K562 (cell line): ENCODE data around the gene AFF1. TPM values are rescaled to one million over a fixed set of nuclear protein-coding genes. Genes with fewer than 3 reads are reported as not detected.
A peak's percentile ranks its signal among the peaks of the same experiment; 100 is the strongest.

Experiments
- BRD4 ChIP-seq: fragments of 200-600 bp; sonication (generic); IDR thresholded peaks from 2 replicates; pipeline ENCODE4 v1.6.1; 2017; ENCODE audit warnings: inconsistent platforms
- EZH2 ChIP-seq: IDR thresholded peaks from 2 replicates; pipeline ENCODE4 v1.6.1; 2012; ENCODE audit warnings: low read depth, mild to moderate bottlenecking, inconsistent platforms, low read length, borderline replicate concordance
- GABPA ChIP-seq: fragments of 200-800 bp; sonication (Bioruptor generic); conservative IDR thresholded peaks from 2 replicates; pipeline ENCODE4 v1.6.1; 2016; ENCODE audit warnings: low read depth, missing genetic modification characterization, missing compliant biosample characterization
- GABPB1 ChIP-seq: sonication (generic); formaldehyde crosslinking; IDR thresholded peaks from 2 replicates; pipeline ENCODE4 v1.8.0; 2022; ENCODE audit warnings: mild to moderate bottlenecking, missing genetic modification reagents
- GATA2 ChIP-seq: sonication (generic); formaldehyde crosslinking; IDR thresholded peaks from 2 replicates; pipeline ENCODE4 v1.4.0; 2020; ENCODE audit warnings: mild to moderate bottlenecking, missing genetic modification reagents
- MTA2 ChIP-seq: fragments of 450-650 bp; IDR thresholded peaks from 2 replicates; pipeline ENCODE4 v1.6.1; 2016; ENCODE audit warnings: low read depth
- NONO ChIP-seq, 2 experiments: fragments of 200-400 bp in 1 of 2; fragments of 450-650 bp in 1 of 2; formaldehyde crosslinking in 1 of 2; IDR thresholded peaks; 2 replicates each; pipeline ENCODE4 v1.6.1; 2017; ENCODE audit warnings: low read depth in 2 of 2, mild to moderate bottlenecking in 2 of 2, moderate library complexity in 2 of 2, low read length in 1 of 2
- PPARD ChIP-seq: fragments of 250-450 bp; sonication (Bioruptor Pico); IDR thresholded peaks from 2 replicates; pipeline ENCODE4 v1.8.0; 2022; ENCODE audit warnings: inconsistent platforms, mild to moderate bottlenecking, moderate library complexity
- SMC3 ChIP-seq: conservative IDR thresholded peaks from 2 replicates; pipeline ENCODE4 v1.6.1; 2011; ENCODE audit warnings: low read depth, low read length, improper control_type of control experiment; ENCODE audit not compliant: insufficient read depth
- TGIF2 ChIP-seq: sonication (generic); formaldehyde crosslinking; IDR thresholded peaks from 2 replicates; pipeline ENCODE4 v1.8.1; 2022; ENCODE audit warnings: mild to moderate bottlenecking, missing genetic modification reagents, moderate library complexity
- ZBED1 ChIP-seq: IDR thresholded peaks from 2 replicates; pipeline ENCODE4 v1.6.1; 2014
- ZEB2 ChIP-seq: fragments of 450-650 bp; IDR thresholded peaks from 2 replicates; pipeline ENCODE4 v1.6.1; 2016
- ZNF444 ChIP-seq: fragments of 250-450 bp; sonication (Bioruptor Pico); IDR thresholded peaks from 2 replicates; pipeline ENCODE4 v1.4.0; 2020; ENCODE audit warnings: mild to moderate bottlenecking, moderate library complexity
- polyA plus RNA-seq, 8 experiments: library from polyadenylated mRNA; depleted of rRNA in 4 of 8; stranded (reverse) in 5 of 8; unstranded in 3 of 8; fragments of >200 nt; fragmentation: Nextera tagmentation in 2 of 8; fragmentation: Illumina TruSeq in 1 of 8; extraction: Ambion mirVana in 2 of 8; extraction: Trizol in 1 of 8; gene quantifications; 2 replicates each; pipeline versions ENCODE4 v1.2.1 to v1.2.3, GENCODE V29; 2011 to 2014; ENCODE audit warnings: inconsistent platforms in 1 of 8, missing spikeins in 1 of 8
- total RNA-seq, 7 experiments: library from RNA; depleted of rRNA in 6 of 7; stranded (reverse); fragments of >200 nt in 6 of 7; fragmentation: Illumina TruSeq in 2 of 7; extraction: Trizol in 2 of 7; gene quantifications; 2 replicates each; pipeline versions ENCODE4 v1.2.1 to v1.2.3, GENCODE V29; 2011 to 2021; ENCODE audit warnings: low replicate concordance in 1 of 7
- TF ChIP-seq, protein P1 (sequence below), 2 experiments: fragments of 450-650 bp; IDR thresholded peaks; 2 replicates each; pipeline ENCODE4 v1.6.1; 2016
- TF ChIP-seq, protein P2 (sequence below): IDR thresholded peaks from 2 replicates; pipeline ENCODE4 v1.6.1; 2016; ENCODE audit warnings: missing genetic modification characterization, missing compliant biosample characterization
- TF ChIP-seq, protein P3 (sequence below): fragments of 450-650 bp; formaldehyde crosslinking; conservative IDR thresholded peaks from 2 replicates; pipeline ENCODE4 v1.4.0; 2022; ENCODE audit warnings: mild to moderate bottlenecking, missing genetic modification characterization
- TF ChIP-seq, protein P4 (sequence below): fragments of 450-650 bp; formaldehyde crosslinking; IDR thresholded peaks from 2 replicates; pipeline ENCODE4 v1.4.0; 2020; ENCODE audit warnings: mild to moderate bottlenecking, moderate library complexity
- TF ChIP-seq, protein P5 (sequence below), 2 experiments: fragments of 450-650 bp; IDR thresholded peaks; 2 replicates each; pipeline ENCODE4 v1.6.1; 2018; ENCODE audit warnings: mild to moderate bottlenecking in 2 of 2, low read depth in 1 of 2; ENCODE audit not compliant: partially characterized antibody in 2 of 2

The AFF1 gene
- total and polyA plus RNA-seq, 9 of the 15 experiments (the other 6 are each of a cell fraction or from before 2014, with no cell fraction given), result 4.1 to 47.5 (median 17.2) TPM

DNA sequence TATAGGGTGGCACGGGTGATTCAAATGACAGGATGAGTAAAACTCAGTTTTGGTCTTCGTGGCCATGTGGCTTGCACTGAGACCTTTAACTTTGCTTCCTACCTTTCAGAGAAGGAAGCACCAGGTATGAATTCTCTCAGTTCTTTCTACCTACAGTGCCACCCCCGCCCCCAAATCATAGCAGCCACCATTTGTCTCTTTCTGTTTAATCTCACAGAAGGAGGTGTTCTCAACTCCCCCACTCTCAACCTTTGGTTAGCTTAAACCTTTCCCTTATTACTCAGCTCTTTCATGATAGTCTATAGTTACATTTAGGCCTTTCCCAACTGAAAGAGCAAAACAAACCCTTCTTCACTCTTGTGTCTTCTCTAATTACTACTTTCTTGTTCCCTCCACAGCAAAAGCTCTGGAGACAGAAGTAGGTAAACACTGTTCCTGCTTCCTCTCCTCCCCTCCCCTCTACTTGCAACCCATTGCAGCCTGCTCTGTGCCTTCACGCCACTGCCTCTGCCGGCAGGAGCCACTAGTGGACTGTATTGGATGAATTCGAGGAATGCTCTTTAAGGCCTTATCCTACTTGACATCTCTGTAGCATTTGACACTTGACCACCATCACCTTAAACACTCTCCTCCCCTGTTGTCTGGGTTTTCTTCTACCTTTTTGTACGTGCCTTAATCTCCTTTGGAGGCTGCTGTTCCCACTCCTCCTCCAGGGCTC, 123.7 kb downstream of the AFF1 start (continued):
- TF ChIP-seq MTA2 (no peak), ZBED1 (no peak), SMC3 (0 out of 2 replicates have a peak, but pooled peaks have one; percentile 28), ZEB2 (0 out of 2 replicates have a peak, but pooled peaks have one; percentile 46), NONO (IDR thresholded peaks at IDR 0.05; ENCODE audit: low read depth in 2 of 2, low read length in 1 of 2) (no peak), PPARD (no peak), TGIF2 (CRISPR knock-in tag) (no peak), ZNF444 (CRISPR knock-in tag) (no peak), GATA2 (peak; percentile 63; the same call in 1 of the 2 replicates), EZH2 (no peak), BRD4 (no peak), GABPA (tag) (no peak), GABPB1 (CRISPR knock-in tag) (no peak)
- TF ChIP-seq, protein P1, sequence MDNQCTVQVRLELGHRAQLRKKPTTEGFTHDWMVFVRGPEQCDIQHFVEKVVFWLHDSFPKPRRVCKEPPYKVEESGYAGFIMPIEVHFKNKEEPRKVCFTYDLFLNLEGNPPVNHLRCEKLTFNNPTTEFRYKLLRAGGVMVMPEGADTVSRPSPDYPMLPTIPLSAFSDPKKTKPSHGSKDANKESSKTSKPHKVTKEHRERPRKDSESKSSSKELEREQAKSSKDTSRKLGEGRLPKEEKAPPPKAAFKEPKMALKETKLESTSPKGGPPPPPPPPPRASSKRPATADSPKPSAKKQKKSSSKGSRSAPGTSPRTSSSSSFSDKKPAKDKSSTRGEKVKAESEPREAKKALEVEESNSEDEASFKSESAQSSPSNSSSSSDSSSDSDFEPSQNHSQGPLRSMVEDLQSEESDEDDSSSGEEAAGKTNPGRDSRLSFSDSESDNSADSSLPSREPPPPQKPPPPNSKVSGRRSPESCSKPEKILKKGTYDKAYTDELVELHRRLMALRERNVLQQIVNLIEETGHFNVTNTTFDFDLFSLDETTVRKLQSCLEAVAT (IDR thresholded peaks at IDR 0.05), result peak; percentile 27; a peak in 2 of 4 replicates
- TF ChIP-seq, protein P2, sequence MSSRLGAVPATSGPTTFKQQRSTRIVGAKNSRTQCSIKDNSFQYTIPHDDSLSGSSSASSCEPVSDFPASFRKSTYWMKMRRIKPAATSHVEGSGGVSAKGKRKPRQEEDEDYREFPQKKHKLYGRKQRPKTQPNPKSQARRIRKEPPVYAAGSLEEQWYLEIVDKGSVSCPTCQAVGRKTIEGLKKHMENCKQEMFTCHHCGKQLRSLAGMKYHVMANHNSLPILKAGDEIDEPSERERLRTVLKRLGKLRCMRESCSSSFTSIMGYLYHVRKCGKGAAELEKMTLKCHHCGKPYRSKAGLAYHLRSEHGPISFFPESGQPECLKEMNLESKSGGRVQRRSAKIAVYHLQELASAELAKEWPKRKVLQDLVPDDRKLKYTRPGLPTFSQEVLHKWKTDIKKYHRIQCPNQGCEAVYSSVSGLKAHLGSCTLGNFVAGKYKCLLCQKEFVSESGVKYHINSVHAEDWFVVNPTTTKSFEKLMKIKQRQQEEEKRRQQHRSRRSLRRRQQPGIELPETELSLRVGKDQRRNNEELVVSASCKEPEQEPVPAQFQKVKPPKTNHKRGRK (tag), result peak; percentile 21; the same call in 1 of the 2 replicates
- TF ChIP-seq, protein P3, sequence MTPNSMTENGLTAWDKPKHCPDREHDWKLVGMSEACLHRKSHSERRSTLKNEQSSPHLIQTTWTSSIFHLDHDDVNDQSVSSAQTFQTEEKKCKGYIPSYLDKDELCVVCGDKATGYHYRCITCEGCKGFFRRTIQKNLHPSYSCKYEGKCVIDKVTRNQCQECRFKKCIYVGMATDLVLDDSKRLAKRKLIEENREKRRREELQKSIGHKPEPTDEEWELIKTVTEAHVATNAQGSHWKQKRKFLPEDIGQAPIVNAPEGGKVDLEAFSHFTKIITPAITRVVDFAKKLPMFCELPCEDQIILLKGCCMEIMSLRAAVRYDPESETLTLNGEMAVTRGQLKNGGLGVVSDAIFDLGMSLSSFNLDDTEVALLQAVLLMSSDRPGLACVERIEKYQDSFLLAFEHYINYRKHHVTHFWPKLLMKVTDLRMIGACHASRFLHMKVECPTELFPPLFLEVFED (CRISPR knock-in tag), result no peak
- TF ChIP-seq, protein P4, sequence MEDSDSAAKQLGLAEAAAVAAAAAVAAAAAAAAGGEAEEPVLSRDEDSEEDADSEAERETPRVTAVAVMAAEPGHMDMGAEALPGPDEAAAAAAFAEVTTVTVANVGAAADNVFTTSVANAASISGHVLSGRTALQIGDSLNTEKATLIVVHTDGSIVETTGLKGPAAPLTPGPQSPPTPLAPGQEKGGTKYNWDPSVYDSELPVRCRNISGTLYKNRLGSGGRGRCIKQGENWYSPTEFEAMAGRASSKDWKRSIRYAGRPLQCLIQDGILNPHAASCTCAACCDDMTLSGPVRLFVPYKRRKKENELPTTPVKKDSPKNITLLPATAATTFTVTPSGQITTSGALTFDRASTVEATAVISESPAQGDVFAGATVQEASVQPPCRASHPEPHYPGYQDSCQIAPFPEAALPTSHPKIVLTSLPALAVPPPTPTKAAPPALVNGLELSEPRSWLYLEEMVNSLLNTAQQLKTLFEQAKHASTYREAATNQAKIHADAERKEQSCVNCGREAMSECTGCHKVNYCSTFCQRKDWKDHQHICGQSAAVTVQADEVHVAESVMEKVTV, result peak; percentile 31; the same call in 1 of the 2 replicates
- TF ChIP-seq, protein P5, sequence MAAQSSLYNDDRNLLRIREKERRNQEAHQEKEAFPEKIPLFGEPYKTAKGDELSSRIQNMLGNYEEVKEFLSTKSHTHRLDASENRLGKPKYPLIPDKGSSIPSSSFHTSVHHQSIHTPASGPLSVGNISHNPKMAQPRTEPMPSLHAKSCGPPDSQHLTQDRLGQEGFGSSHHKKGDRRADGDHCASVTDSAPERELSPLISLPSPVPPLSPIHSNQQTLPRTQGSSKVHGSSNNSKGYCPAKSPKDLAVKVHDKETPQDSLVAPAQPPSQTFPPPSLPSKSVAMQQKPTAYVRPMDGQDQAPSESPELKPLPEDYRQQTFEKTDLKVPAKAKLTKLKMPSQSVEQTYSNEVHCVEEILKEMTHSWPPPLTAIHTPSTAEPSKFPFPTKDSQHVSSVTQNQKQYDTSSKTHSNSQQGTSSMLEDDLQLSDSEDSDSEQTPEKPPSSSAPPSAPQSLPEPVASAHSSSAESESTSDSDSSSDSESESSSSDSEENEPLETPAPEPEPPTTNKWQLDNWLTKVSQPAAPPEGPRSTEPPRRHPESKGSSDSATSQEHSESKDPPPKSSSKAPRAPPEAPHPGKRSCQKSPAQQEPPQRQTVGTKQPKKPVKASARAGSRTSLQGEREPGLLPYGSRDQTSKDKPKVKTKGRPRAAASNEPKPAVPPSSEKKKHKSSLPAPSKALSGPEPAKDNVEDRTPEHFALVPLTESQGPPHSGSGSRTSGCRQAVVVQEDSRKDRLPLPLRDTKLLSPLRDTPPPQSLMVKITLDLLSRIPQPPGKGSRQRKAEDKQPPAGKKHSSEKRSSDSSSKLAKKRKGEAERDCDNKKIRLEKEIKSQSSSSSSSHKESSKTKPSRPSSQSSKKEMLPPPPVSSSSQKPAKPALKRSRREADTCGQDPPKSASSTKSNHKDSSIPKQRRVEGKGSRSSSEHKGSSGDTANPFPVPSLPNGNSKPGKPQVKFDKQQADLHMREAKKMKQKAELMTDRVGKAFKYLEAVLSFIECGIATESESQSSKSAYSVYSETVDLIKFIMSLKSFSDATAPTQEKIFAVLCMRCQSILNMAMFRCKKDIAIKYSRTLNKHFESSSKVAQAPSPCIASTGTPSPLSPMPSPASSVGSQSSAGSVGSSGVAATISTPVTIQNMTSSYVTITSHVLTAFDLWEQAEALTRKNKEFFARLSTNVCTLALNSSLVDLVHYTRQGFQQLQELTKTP (IDR thresholded peaks at IDR 0.05; ENCODE audit: low read depth in 1 of 2, partially characterized antibody in 2 of 2), result peak in 1 of 2 experiments; percentile 32
